Endodermal cell (in vitro differentiated cells): ENCODE data around the gene MAJIN. TPM values are rescaled to one million over a fixed set of nuclear protein-coding genes. Genes with fewer than 3 reads are reported as not detected.

ENCODE experiments used
- DNase-seq: peaks from one replicate; pipeline ENCODE4 v3.0.0-alpha.2; 2017
- H3K27ac ChIP-seq: 2 replicates; pipeline ENCODE4 v1.5.1; 2013; ENCODE audit warnings: mild to moderate bottlenecking, low read depth, low read length, moderate library complexity
- H3K27me3 ChIP-seq: 2 replicates; pipeline ENCODE4 v1.6.1; 2013; ENCODE audit warnings: mild to moderate bottlenecking, low read length, moderate library complexity; ENCODE audit not compliant: insufficient read depth, control insufficient read depth, poor library complexity, severe bottlenecking
- H3K36me3 ChIP-seq: 2 replicates; pipeline ENCODE4 v1.7.0; 2013; ENCODE audit warnings: mild to moderate bottlenecking, low read length, moderate library complexity; ENCODE audit not compliant: control insufficient read depth, insufficient read depth
- H3K4me1 ChIP-seq: one replicate; pipeline ENCODE4 v1.7.0; 2013; ENCODE audit warnings: low read length; ENCODE audit not compliant: control insufficient read depth, insufficient read depth
- H3K4me3 ChIP-seq: 2 replicates; pipeline ENCODE4 v1.5.1; 2013; ENCODE audit warnings: mild to moderate bottlenecking, low read length, moderate library complexity
- H3K9ac ChIP-seq: 2 replicates; pipeline ENCODE4 v1.6.1; 2013; ENCODE audit warnings: mild to moderate bottlenecking, low read length, moderate library complexity; ENCODE audit not compliant: poor library complexity, severe bottlenecking; ENCODE audit errors: extremely low read depth
- H3K9me3 ChIP-seq: 2 replicates; pipeline ENCODE4 v1.6.1; 2013; ENCODE audit warnings: mild to moderate bottlenecking, low read length, moderate library complexity; ENCODE audit not compliant: control insufficient read depth
- H3K27ac Mint-ChIP-seq: 2 replicates; pipeline ENCODE4 v1.8.0; 2020; ENCODE audit warnings: mixed read lengths
- H3K27me3 Mint-ChIP-seq: 2 replicates; pipeline ENCODE4 v1.8.0; 2021; ENCODE audit warnings: mild to moderate bottlenecking, mixed read lengths; ENCODE audit not compliant: insufficient read depth
- H3K36me3 Mint-ChIP-seq: 2 replicates; pipeline ENCODE4 v1.8.0; 2020; ENCODE audit warnings: low read depth, mixed read lengths
- H3K4me1 Mint-ChIP-seq: 2 replicates; pipeline ENCODE4 v1.8.0; 2020; ENCODE audit warnings: mixed read lengths
- H3K4me3 Mint-ChIP-seq: 2 replicates; pipeline ENCODE4 v1.8.0; 2020; ENCODE audit warnings: mild to moderate bottlenecking, moderate library complexity, mixed read lengths
- H3K9me3 Mint-ChIP-seq: 2 replicates; pipeline ENCODE4 v1.8.0; 2020; ENCODE audit warnings: mild to moderate bottlenecking, mixed read lengths
- CTCF ChIP-seq: fragments of 200-600 bp; sonication (generic); conservative IDR thresholded peaks from 2 replicates; pipeline ENCODE4 v1.5.0; 2021; ENCODE audit warnings: antibody characterized with exemption, mild to moderate bottlenecking
- WGBS, 2 experiments: methylation state at CpG; one replicate each; pipeline versions ENCODE4 v1.1.5 to v1.1.7; 2013; ENCODE audit warnings: missing lambda C conversion rate in 2 of 2, mixed read lengths in 1 of 2; ENCODE audit not compliant: insufficient coverage in 1 of 2, insufficient read length in 1 of 2; 5-methylcytosine and 5-hydroxymethylcytosine counted together
- total RNA-seq, 2 donors: library from RNA; stranded (reverse); fragmentation: NEBNext Ultra II Directional in 1 of 2; extraction: Animal tissue kit (Norgen Biotek cat#: 25700) in 1 of 2; gene quantifications; 2 replicates in 1 of 2; 3 replicates in 1 of 2; pipeline ENCODE4 v1.2.1, GENCODE V29; 2021

Gene MAJIN
- total RNA-seq, 2 donors from 2014 or later = not detected

DNA sequence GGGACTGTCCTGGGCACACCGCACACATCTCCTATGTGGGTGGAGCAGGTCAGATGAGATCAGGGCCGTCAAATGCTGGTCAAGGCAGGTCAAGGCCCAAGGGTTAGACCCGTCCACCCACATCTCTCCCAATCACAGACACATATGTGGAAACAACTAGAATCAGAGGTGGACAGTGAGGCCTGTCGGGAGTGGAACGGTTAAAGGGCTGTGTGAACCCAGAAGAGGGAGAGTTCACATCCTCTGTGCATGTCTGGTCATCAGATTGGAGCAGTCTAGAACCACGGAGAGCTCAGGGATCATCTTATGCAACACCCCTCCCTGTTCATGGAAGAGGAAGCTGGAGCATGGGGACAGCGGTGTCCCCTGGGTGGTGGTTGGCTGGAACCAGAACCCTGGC lies 47.9 kb upstream of the MAJIN start:
- TF ChIP-seq CTCF = no peak
- H3K27ac Mint-ChIP-seq = no peak overlapping the region
- peaks cover 33% of the 10 kb centered on the region for H3K36me3 Mint-ChIP-seq
- no peak for DNase-seq
- Histone ChIP-seq H3K4me3 (no peak overlapping the region), H3K9me3 (no peaks in the 10 kb centered on the region), H3K27me3 (no peaks in the 10 kb centered on the region), H3K4me1 (no peaks in the 10 kb centered on the region), H3K36me3 (peaks cover 20% of the 10 kb centered on the region), H3K27ac (no peak overlapping the region), H3K9ac (no peak overlapping the region)
- no peaks in the 10 kb centered on the region for H3K9me3 Mint-ChIP-seq
- no peak overlapping the region for H3K4me3 Mint-ChIP-seq
- 94 to 95% methylated on average over 3 to 7 of the region's 7 CpGs for WGBS, 2 experiments
- H3K4me1 Mint-ChIP-seq = no peaks in the 10 kb centered on the region
- no peaks in the 10 kb centered on the region for H3K27me3 Mint-ChIP-seq

GRCh38 chr11:65017937-65018336 lies 46.0 kb upstream of the MAJIN start:
- no peak overlapping the region for H3K4me3 ChIP-seq
- H3K9ac ChIP-seq = no peak overlapping the region
- 89 to 94% methylated on average over 5 to 6 of the region's 6 CpGs for WGBS, 2 experiments
- no peak overlapping the region for H3K27ac Mint-ChIP-seq
- peaks cover 5% of the 10 kb centered on the region for H3K4me1 Mint-ChIP-seq
- no peaks in the 10 kb centered on the region for H3K27me3 Mint-ChIP-seq
- H3K9me3 Mint-ChIP-seq = no peaks in the 10 kb centered on the region
- no peak overlapping the region for H3K4me3 Mint-ChIP-seq
- peaks cover 20% of the 10 kb centered on the region for H3K36me3 ChIP-seq
- H3K27me3 ChIP-seq = no peaks in the 10 kb centered on the region
- H3K9me3 ChIP-seq = no peaks in the 10 kb centered on the region
- TF ChIP-seq CTCF = no peak
- no peak overlapping the region for H3K27ac ChIP-seq
- no peak for DNase-seq
- peaks cover 33% of the 10 kb centered on the region for H3K36me3 Mint-ChIP-seq
- H3K4me1 ChIP-seq = no peaks in the 10 kb centered on the region

DNA sequence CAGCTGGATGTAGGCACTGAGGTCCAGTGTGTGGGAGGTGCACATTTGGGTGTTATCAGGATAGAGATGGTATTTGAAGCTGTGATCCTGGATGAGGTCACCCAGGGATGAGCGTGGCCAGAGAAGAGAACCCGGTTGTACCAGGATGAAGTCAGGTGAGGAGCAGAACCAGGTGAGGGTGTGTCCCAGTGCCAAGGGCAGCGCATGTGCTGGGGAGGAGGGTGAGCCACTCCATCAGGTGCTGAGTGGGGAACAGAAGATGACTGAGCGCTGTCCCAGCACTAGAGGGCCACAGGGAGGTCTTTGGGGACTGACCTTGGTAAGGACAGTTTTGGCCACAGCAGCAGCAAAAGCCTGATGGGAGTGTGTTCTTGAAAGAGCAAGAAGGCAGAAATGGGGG lies 44.8 kb upstream of the MAJIN start:
- H3K9ac ChIP-seq = no peak overlapping the region
- peaks cover 20% of the 10 kb centered on the region for H3K36me3 ChIP-seq
- H3K27ac Mint-ChIP-seq = no peak overlapping the region
- H3K4me3 Mint-ChIP-seq = no peak overlapping the region
- no peaks in the 10 kb centered on the region for H3K9me3 ChIP-seq
- peak; percentile 58 for DNase-seq
- no peak overlapping the region for H3K27ac ChIP-seq
- TF ChIP-seq CTCF = peak; percentile 57
- no peaks in the 10 kb centered on the region for H3K27me3 Mint-ChIP-seq
- H3K4me3 ChIP-seq = no peak overlapping the region
- peaks cover 28% of the 10 kb centered on the region for H3K36me3 Mint-ChIP-seq
- WGBS, 2 experiments = 98 to 100% methylated on average over 4 of the region's 4 CpGs
- H3K27me3 ChIP-seq = no peaks in the 10 kb centered on the region
- H3K9me3 Mint-ChIP-seq = no peaks in the 10 kb centered on the region
- peaks cover 6% of the 10 kb centered on the region for H3K4me1 Mint-ChIP-seq
- H3K4me1 ChIP-seq = no peaks in the 10 kb centered on the region
